HG03280 (cell line): ENCODE measurements around the gene MUSK.

Experiments used
- ATAC-seq: cut with Tn5 transposase; IDR thresholded peaks from one replicate; pipeline ENCODE4 v1.9.1; 2021; ENCODE audit warnings: mild to moderate bottlenecking, moderate library complexity; ENCODE audit not compliant: unreplicated experiment

MUSK gene

DNA sequence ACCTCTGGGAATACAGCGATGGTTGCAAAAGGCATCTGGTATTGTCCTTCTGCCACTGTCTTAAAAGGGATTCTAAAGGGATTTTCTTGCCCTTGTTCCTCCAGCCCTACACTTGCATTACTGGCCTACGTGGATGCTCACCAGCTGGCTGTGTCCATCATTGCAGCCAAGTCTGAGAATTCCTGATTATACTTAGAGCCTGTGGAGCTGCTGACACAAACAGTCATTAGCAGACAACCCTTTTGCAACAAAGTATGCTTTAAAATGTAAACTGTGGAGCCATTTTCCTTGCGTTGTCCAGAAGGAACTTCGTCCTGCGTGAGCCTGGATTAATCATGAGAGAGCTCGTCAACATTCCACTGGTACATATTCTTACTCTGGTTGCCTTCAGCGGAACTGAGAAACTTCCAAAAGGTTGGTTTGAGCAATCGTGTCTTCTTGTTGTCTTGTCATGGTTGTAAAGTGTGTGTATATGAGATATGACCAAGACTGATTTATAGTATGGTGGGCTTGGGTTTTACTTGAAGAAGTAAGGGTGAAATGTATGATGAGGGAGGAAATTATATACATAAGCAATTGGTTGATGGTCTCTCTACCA is at the start of gene MUSK:
Gene MUSK (plus strand): TSS at position 222 of the 598 bp plus-strand sequence. CDS start 114 bp downstream, at position 336.
- ATAC-seq: no peak

DNA sequence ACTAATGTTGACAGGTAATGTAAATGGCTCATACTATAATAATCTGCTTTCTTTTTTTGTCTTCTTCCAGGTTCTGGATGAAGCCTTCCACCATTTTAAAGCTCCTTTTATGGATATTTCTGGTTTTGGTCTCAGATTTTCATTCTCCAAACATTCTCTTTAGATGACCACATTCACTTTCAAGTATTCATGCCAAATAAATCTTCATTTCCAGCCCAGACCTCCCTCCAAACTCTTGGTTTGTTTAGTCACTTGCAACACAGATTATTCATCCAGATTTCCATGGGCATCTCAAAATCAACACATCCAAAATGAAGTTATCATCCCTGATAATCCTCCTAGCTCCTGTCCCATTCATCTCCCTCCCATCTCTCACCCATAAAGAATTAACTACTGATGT is 48.8 kb upstream of the MUSK start:
- ATAC-seq: no peak

DNA sequence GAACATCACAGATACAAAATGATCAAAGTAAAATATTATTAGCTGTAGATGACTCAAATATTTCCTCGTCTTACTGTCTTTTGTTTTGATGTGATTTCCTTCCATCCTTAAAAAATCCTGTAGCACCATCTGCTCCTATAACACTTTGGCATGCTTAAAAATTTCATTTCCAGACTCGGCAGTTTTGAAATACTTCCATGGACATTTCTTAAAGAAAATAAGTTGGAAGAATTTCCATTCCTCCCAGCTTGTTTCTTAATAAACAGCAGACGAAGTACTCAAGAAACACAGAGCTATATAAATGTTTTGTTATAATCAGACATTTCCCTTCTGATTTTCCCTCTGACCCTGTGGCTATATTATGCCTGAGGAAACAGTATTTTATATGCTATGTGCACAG is 47.9 kb upstream of the MUSK start:
- ATAC-seq: no peak

DNA sequence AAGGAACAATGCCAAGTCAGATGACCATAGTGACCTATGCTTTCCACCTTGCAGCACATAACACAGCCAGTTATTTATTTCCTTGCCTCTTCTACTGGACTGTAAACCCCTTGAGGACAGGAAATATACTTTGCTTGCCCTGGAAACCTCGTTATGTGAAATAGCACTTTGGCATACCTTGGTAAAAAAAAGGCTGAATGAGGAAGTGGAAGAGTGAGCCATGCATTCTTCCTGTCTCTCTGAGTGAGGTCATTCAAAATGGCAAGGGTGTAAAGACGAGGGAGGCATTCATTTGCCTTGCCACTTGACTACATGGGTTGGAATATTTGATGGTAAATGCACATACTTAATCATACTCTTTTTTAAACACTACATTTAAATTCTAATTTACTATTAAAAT is 46.2 kb upstream of the MUSK start:
- no peak for ATAC-seq

DNA sequence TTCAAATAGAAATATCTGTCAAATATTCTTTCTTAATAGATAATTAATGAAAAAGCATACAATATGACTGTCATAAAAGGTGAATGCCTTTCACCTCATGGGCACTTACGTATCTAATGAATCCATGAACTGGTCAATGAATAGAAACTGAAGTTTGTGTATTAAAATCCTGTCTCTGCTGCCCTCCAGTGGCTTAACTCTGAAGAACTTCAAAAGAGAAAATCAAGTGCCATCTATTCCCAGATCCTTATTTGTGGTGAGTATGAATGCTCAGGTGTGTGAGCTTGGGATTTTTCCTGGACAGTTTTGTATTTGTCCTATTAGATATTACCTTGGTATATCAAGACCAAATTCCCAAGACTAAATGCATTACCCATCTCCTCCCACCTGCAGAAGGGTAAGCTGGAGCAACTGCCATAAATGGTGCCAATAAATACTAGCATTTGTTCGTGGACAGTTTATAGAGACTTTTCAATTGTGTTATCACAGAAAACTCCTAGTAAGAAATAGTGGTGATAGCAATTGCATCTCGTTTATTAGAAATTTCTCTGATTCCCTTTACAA is 45.0 kb upstream of the MUSK start:
- no peak for ATAC-seq

DNA sequence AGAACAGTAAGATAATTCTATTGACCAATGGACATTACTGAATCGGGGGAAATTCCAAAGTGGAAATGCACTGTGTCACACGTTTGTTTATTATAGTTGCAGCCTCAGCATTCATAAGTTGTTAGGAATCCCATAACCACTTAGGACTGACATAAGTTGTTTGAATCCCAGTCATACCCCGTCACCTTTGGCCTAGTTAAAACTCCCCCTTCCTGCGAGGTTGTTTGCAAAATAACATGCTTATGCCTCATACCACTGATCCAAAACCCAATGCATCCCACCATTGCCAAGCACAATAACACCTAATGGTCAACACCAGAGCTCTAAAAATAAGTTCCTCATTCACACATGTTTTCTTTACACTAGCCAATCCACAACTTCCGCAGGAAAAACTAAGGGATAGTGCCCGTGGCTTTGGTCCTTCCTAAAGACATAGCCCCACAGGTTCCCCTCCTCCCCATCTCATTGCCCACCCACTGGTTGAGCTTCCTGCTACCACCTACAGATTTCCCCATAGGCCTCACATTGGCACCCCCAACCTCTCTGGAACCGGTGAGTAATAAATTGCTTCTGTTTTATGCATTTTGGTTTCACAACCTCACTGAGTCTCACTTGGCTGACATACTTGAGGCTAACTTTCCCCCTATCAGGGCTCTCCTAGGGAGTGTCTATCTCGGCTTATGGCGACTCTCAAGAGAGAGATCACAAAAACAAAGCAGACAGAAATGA is 42.3 kb upstream of the MUSK start:
- ATAC-seq: peak; percentile 95

DNA sequence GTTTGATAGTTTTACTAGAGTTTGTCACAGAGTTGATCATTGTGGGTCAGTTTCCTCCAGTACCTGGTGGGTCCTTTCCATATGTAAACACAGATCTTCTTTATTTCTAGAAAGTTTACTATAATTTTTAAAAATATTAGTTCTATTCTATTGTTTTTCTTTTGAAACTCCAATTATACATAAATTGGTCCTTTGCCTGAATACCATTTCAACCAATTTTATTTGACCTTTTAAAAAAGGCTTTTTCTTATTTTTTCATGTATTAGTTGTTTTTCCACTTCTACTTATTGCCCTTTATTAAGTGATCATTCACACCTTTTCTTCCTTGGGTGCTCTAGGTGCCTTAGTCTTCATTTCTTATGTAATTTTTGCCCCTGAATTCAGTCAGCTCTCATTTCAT is 33.0 kb upstream of the MUSK start:
- no peak for ATAC-seq

DNA sequence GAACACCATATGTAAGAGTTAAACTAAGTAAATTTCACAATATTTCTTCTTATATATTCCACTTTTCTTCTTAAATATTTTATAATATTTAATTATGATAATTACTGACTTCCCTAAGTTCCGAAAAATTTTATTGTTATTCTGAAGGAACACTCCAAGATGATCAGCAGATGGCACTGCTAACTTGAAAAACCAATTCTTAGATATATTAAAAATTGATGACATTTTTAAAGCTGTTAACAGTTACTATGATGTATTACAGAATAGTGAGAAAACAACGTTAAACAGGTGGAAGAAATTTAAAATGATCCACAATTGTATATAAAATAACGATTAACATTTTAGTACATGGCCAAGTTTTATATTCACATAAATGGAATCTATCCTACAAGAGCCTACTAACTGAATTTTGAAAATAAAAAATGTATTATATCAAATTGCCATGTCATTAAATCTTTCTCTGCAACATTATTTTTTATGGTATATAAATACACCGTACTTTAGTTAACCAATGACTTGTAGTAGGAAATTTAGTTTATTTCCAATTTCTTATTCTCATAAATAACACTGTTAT is 30.1 kb upstream of the MUSK start:
- ATAC-seq: no peak

DNA sequence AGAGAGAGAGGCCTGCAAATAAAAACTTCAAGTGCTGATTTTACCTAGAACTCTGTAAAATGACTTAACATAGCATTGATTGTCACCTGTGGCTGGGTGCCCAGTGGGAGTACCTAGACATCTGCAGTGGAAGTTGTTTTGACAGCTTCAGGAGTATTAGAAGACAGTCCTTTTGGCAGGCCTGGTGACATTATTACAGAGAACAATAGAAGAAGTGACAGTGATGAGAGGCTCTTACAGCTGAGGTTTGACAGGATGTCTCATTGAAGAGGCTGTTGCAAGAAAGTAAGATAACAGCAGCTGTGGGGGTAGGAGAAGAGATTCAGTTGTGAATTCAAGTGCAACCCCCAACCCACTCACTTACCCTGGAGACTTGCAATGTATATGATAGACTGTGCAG is 27.9 kb upstream of the MUSK start:
- no peak for ATAC-seq

DNA sequence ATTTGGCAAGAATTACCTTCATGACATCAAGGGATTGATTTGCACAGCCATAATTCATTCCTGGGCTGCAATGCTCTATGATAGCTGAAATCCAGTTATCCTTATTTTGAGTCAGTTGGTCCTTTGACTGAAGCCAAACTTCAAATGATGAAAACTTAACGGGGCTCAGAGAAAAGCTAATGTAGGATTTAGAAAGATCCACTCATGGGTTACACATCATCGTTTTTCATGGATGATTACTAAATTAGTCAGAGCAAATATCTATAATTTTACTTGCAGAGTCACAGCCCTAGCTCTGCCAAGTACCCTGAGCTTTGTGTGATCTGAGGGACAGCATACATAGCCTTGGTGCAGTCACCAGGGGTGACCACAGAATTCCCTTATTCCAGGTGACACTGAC is 27.3 kb upstream of the MUSK start:
- ATAC-seq: no peak

DNA sequence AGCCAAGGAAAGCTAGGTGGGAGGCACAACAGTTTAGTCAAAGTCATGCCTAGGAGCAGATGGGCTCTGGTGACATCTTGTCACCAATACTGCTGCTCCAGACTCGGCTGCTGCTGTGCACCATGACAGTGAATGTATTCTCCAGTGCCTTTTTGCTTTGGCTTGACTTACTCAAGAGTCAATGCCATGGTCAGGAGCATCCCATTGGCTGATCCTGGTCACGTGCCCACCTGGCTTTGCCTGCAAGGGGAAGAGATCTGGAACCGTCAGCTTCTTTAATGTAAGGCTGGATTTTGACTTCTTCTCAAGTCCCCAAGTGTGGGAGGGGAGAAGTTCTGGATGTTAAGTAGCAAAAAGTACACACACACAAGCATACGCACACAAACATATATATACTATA is 19.9 kb upstream of the MUSK start:
- ATAC-seq: no peak

DNA sequence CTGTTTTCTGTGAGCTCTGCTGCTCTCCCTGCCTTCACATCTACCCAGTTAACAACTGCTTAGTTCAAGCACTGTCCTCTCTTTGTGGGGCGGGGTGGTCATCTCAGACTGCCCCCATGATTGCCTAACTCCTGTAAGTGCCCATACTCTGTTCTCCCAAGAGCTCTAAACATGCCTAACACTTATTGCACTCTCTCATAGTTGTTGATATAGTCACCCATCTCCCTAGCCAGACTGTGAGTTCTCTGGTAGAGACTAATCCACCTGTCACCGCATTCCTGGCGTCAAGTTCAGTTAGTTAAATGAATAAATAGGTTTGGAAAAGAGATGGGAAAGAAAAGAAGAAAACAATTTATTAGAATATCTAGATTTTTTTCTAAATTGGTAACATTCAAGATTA is 18.3 kb upstream of the MUSK start:
- ATAC-seq: no peak

DNA sequence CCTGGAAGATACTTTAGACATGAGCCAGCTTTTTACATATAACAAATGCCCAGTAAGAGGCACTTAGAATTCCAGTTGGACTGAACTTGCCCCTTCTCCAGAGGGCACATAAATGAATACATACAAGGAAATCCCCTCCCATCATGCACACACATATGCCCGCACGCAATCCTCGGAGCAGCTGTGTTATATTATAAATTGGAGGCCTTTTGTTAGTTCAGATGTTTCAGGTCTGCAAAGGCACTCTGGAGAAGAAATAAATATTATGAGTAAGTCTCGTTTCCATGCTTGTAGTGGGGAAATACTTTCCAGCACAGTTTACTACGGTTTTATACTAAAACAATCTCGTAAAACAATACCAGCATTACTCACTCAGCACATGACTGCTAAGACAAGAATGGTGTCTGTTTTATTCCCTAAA is 17.6 kb upstream of the MUSK start:
- ATAC-seq: no peak

DNA sequence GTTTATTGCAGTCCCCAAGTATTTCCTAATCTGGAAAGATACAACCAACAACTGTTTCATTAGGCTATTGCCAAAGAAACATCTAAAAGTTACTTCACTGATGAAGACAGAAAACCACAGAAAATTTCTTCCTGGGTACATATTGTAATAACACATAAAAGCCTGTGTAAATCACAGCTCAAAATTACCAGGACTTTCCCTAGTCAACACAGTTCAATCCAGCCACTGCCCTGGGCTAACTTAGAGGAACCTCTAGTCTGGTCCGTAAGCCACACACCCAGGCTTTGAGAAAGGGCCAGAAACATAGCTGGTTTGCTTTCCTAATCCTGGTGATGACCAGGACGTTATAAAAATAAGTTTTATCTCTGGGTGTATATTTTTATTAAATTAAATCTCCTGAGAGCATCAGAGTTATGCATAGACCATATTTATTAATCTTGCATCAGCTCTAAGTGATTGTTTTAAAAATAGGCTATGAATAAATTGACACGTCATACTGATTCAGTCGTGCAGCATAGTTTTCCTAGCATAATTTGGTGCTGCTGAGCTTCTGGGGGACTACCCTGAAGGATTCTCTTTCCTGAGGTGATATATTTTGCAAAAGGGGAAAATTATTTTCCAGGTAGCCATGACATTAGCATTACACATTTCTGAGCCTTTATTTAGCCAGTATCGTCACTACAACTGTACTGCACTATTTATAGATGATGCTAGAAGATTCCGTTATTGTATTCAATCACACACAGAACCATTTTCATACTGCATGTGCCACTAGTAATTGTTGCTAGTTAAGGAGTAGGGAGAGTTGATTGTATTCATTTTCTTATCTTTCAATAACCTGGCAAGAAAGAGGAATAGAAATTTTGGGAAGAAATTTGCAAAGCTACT is 12.6 kb upstream of the MUSK start:
- ATAC-seq: no peak

DNA sequence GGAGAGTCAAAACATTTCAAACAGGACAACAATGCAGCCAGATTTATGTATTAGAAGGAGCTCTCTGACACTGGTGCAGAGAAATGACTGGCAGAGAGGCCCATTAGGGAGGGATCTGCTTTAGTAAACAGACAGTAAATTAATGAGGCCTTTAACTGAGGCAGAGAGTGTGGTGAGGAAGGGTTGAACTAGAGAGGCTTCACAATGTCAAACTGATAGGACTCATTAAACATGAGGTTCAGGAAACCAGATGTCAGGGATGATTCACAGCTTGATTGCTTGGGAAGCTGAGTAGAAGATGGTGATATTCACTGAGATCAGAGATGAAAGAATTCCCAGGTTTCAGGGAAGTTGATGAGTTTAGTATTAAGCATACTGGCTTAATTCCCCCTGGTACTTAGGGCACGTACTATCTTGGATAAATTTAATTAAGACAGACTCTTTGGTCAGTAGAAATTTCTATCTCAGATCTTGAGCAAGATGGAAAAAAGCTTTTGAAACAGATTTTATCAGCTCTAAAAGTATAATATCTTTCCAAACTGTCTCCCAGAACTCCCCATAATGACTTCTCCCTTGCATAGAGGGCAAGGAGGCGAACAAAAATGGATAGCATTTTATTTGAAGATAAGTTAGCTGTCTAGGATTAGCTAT is 8.6 kb upstream of the MUSK start:
- ATAC-seq: no peak

DNA sequence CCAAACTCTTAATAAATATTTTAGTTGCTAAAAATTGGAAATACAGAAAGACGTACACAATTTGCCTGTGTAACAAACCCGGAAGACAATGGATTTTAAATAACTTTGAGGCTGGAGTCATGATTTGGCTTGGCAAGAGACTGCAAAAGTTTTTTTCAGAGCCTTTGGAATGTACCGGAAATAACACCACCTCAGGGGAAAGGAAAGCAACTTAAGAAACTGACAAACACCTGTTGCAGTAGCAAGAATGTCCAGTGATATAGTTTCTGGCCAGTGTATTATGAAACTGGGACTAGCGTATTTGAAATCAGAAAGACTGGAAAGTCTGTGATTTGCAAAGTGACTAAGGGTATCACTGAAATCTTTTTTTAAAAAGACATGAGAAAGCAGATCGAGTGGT is 842 bp downstream of the MUSK start:
- ATAC-seq: no peak

DNA sequence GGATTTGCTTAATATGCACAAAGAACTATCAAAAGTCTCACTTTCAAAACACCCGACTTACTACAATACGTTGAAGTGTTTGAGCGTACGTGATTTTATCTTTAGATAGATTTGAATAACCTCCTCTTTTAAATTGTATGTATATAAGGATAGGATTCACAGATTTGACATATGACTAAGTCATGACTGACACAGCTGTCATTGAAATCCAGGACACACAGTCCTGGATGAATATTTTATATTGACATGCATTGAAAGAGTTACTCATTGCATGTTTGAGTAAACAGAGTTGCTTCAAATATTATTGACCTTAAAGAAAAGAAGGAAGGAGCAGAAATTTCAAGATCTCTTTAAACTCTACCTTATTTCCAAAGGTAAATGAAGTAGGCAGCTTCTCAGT is 3.3 kb downstream of the MUSK start:
- ATAC-seq: no peak

DNA sequence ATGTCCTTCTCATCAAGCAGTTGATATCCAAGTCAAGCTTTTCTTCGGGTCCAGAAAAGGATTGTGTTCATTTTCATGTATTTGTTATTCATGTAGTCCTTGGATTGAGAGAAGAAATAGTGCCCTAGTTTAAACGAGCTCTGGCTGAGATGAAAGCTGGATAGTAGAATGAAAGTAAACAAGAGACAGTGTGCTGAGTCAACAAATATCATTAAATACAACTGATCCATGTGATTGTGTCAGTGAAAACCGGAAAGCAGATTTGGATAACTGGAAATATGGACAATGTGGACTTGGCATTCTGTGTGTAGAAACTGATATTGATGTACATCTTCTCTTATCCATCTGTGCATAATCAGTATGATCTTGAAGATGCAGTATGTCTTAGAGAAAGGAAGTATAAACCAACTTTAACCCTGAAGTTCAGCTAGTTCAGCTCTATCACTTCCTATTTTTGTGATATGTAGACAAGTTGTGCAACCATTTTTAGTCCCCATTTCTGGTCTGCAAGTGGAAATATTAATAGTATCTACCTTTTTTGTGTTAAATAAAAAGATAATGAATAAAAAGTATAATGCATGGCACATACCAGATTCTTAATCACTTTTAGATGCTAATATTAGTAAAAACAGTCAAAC is 4.4 kb downstream of the MUSK start:
- no peak for ATAC-seq

DNA sequence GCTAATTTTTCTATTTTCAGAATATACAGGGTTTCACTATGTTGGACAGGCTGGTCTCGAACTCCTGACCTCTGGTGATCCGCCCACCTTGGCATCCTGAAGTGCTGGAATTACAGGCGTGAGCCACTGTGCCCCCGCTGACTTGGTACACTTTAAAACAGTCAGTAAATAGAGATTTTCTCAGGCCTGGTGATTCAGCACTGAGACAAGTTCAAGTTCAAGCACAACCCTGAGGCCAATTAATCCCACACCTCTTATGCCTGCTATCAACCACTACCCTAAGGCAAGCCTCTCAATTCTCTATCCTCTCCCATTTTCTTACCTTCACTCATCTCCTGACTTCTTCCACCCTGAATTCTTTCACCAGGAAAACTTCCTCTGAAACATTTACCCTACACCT is 18.9 kb downstream of the MUSK start:
- no peak for ATAC-seq

DNA sequence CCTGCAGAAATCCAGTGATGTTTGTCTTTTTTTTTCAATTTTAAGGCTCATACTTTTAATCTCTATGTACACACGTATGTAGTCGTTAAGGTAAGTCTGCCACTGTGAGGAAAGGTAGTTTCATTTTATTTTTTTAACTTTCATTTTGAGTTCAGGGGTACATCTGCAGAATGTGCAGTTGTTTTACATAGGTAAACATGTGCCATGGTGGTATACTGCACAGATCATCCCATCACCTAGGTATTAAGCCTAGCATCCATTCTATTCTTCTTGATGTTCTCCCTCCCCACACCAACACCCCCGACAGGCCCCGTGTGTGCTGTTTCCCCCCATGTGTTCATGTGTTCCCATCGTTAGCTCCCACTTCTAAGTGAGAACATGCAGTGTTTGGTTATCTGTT is 19.7 kb downstream of the MUSK start:
- ATAC-seq: no peak
